Measurements from ENCODE around the gene MIF4GD. TPM values are rescaled to one million over a fixed set of nuclear protein-coding genes. Genes with fewer than 3 reads are reported as not detected.

MIF4GD gene
- total and polyA plus RNA-seq, 2 of the 4 experiments (the other 2 are of a cell fraction), result 4.1 to 6.9 TPM

DNA sequence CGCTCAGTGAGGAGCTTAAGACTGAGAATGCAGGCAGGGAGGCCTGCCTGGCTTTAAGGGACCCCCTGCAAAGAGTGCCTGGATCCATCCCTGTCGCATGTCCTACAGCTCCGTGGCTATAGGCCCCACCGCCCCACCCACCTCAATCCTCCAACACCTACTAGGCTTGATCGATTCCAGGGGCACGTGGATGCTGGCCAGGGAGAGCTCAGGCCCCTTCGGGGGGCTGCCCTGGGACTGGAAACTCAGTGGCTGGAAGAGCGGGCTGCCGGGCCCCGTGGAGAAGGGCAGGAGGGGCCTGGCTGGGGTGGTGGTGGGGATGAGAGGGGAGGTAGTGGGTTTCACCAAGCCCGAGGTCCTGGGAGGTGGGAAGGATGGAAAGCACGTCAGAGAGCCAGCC is 31.8 kb downstream of the MIF4GD start:
- Histone ChIP-seq H2BK120ac (ENCODE audit: low read depth, low read length) (no peak overlapping the region), H2BK15ac (ENCODE audit: low read depth, low read length) (no peak overlapping the region), H4K20me1 (ENCODE audit: insufficient read depth, low read length) (peaks cover 17% of the 10 kb centered on the region), H3K18ac (ENCODE audit: low read depth, low read length) (no peak overlapping the region), H3K36me3 (ENCODE audit: control insufficient read depth, insufficient read depth, low read length) (peaks cover 87% of the 10 kb centered on the region), H3K9me3 (ENCODE audit: control insufficient read depth, insufficient read depth, low read length) (no peaks in the 10 kb centered on the region), H2AK9ac (replicated peaks; ENCODE audit: low read depth, low read length, poor library complexity) (no peak overlapping the region), H4K5ac (ENCODE audit: low read depth, low read length) (no peak overlapping the region), H3K27ac (ENCODE audit: insufficient read depth, low read length) (no peak overlapping the region), H3K4me1 (ENCODE audit: control insufficient read depth, insufficient read depth, low read length) (no peaks in the 10 kb centered on the region), H3K9me1 (ENCODE audit: insufficient read depth, low read length) (no peaks in the 10 kb centered on the region), H3K56ac (ENCODE audit: extremely low read depth, insufficient read depth, low read length) (no peak overlapping the region), H3K23ac (ENCODE audit: low read depth, low read length) (no peak overlapping the region), H2BK5ac (ENCODE audit: low read depth, low read length, poor library complexity, severe bottlenecking) (no peak overlapping the region), H3K9ac (ENCODE audit: low read depth, low read length) (no peak overlapping the region), H3K4me2 (ENCODE audit: low read depth, low read length) (no peak overlapping the region), H3K14ac (replicated peaks; ENCODE audit: low read depth, low read length) (no peak overlapping the region), H2AFZ (replicated peaks; ENCODE audit: low read length, poor library complexity) (no peak overlapping the region), H3K4ac (ENCODE audit: low read depth, low read length) (no peak overlapping the region), H4K91ac (ENCODE audit: insufficient read depth, low read depth, low read length) (no peak overlapping the region), H3K4me3 (ENCODE audit: insufficient read depth, low read depth, low read length) (no peak overlapping the region), H3K79me1 (ENCODE audit: low read depth in 1 of 2, low read length in 2 of 2) (peaks cover 0 to 12% of the 10 kb centered on the region in 2 experiments; a peak in 1 of 4 replicates), H2AK5ac (ENCODE audit: low read depth, low read length) (no peak overlapping the region), H3K27me3 (ENCODE audit: control insufficient read depth, insufficient read depth, low read length) (no peaks in the 10 kb centered on the region), H2BK20ac (ENCODE audit: low read depth, low read length) (no peak overlapping the region), H4K8ac (ENCODE audit: low read depth in 2 of 2, low read length in 2 of 2) (no peak overlapping the region)
- ATAC-seq (ENCODE audit: low read depth), result no peak
- dilution Hi-C loops (cut with HindIII; ENCODE audit: low sequenced_read_pairs, unreplicated experiment) (no loop called here), in situ Hi-C loops (cut with MboI; ENCODE audit: low sequenced_read_pairs) (no loop called here), intact Hi-C loops (cut with micrococcal nuclease) (no loop called here)
- CTCF ChIA-PET, result interaction anchor here (0.7 kb wide), 1 partner anchor 38 kb away, joined by 3 read pairs; no protein-coding TSS in a partner anchor
- DNase-seq, result no peak
- TF ChIP-seq NFE2L2 (IDR thresholded peaks at IDR 0.05; ENCODE audit: low read depth, low read length), result no peak
- no peak for TF ChIP-seq RAD21 (IDR thresholded peaks at IDR 0.05; ENCODE audit: low read length)
- TF ChIP-seq BHLHE40 (IDR thresholded peaks at IDR 0.05; ENCODE audit: low read depth, low read length), result no peak
- TF ChIP-seq MXI1 (IDR thresholded peaks at IDR 0.05; ENCODE audit: borderline replicate concordance, low read depth, low read length), result no peak
- TF ChIP-seq RCOR1 (IDR thresholded peaks at IDR 0.05; ENCODE audit: insufficient replicate concordance, low read length), result no peak
- TF ChIP-seq, protein P1, sequence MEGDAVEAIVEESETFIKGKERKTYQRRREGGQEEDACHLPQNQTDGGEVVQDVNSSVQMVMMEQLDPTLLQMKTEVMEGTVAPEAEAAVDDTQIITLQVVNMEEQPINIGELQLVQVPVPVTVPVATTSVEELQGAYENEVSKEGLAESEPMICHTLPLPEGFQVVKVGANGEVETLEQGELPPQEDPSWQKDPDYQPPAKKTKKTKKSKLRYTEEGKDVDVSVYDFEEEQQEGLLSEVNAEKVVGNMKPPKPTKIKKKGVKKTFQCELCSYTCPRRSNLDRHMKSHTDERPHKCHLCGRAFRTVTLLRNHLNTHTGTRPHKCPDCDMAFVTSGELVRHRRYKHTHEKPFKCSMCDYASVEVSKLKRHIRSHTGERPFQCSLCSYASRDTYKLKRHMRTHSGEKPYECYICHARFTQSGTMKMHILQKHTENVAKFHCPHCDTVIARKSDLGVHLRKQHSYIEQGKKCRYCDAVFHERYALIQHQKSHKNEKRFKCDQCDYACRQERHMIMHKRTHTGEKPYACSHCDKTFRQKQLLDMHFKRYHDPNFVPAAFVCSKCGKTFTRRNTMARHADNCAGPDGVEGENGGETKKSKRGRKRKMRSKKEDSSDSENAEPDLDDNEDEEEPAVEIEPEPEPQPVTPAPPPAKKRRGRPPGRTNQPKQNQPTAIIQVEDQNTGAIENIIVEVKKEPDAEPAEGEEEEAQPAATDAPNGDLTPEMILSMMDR (conservative IDR thresholded peaks at IDR 0.05; ENCODE audit: low read depth, low read length), result no peak
- TF ChIP-seq, protein P2, sequence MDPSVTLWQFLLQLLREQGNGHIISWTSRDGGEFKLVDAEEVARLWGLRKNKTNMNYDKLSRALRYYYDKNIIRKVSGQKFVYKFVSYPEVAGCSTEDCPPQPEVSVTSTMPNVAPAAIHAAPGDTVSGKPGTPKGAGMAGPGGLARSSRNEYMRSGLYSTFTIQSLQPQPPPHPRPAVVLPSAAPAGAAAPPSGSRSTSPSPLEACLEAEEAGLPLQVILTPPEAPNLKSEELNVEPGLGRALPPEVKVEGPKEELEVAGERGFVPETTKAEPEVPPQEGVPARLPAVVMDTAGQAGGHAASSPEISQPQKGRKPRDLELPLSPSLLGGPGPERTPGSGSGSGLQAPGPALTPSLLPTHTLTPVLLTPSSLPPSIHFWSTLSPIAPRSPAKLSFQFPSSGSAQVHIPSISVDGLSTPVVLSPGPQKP (IDR thresholded peaks at IDR 0.05; ENCODE audit: borderline replicate concordance, low read depth, low read length), result no peak
- TF ChIP-seq, protein P3, sequence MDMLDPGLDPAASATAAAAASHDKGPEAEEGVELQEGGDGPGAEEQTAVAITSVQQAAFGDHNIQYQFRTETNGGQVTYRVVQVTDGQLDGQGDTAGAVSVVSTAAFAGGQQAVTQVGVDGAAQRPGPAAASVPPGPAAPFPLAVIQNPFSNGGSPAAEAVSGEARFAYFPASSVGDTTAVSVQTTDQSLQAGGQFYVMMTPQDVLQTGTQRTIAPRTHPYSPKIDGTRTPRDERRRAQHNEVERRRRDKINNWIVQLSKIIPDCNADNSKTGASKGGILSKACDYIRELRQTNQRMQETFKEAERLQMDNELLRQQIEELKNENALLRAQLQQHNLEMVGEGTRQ (IDR thresholded peaks at IDR 0.05; ENCODE audit: low read depth, low read length), result no peak
- TF ChIP-seq SMC3 (IDR thresholded peaks at IDR 0.05; ENCODE audit: low read depth, low read length), result no peak
- TF ChIP-seq CEBPB (IDR thresholded peaks at IDR 0.05; ENCODE audit: low read depth, low read length), result no peak
- no peak for TF ChIP-seq MAFK (IDR thresholded peaks at IDR 0.05; ENCODE audit: low read depth, low read length)
- WGBS, 2 experiments (ENCODE audit: extremely low coverage in 2 of 2, insufficient read length in 1 of 2), result 93% methylated on average over 3 of the region's 12 CpGs; no CpG with 5 or more reads in 1 of the 2 experiments
- POLR2A ChIA-PET (ENCODE audit: unreplicated experiment), result interaction anchor here (0.7 kb wide), 1 partner anchor 28 kb away, joined by 3 read pairs; no protein-coding TSS in a partner anchor
- BruUV-seq (replicated peaks), result no TSS peak

Measured in IMR-90 (cell line).